ENCODE data around the gene ELMOD3.
"Not testable (repeated sequence)": the region's sequence is repeated elsewhere in the genome, so short reads cannot be mapped to it uniquely, and the experiment has no call there.

ELMOD3 gene

DNA sequence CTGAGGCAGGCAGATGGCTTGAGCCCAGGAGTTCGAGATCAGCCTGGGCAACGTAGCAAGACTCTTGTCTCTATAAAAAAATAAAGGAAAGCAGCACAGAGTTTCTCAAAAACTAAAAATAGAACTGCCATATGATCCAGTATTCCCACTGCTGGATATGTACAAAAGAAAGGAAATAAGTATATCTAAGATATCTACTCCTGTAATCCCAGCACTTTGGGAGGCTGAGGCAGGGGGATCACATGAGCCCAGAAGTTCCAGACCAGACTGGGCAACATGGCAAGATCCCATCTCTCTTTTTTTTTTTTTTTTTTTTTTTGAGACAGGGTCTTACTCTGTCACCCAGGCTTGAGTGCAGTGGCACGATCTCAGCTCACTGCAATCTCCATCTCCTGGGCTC lies 24.9 kb upstream of the ELMOD3 start:
- not testable (repeated sequence) for DNase-seq

DNA sequence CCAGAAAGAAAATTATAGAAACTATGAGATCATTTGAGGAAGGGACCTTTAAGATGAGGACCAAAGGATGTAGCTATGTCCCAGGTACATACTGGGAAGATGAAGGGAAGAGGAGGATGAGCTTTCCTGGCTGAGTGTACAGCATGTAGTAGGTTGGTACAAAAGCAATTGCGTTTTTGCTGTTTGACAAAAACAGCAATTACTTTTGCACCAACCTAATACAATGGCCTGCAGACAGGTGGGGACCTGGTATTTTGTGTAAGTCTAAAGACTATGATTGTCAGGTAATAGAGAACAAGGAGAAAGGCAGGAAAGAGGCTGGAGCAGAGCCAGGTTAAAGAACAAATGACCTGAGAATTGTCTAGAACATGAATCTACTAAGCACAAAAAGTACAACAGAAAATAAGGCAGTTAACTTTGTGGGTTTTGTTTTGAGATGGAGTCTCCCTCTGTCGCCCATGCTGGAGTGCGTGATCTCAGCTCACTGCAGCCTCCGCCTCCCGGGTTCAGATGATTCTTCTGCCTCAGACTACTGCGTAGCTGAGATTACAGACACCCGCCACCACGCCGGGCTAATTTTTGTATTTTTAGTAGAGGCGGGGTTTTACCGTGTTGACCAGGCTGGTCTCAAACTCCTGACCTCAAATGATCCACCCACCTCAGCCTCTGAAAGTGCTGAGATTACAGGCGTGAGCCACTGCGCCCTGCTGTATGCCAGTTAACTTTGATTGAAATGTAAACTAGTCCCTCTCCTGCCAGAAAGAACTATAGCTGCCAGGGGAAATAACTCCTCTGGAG lies 23.5 kb upstream of the ELMOD3 start:
- no peak for DNase-seq

DNA sequence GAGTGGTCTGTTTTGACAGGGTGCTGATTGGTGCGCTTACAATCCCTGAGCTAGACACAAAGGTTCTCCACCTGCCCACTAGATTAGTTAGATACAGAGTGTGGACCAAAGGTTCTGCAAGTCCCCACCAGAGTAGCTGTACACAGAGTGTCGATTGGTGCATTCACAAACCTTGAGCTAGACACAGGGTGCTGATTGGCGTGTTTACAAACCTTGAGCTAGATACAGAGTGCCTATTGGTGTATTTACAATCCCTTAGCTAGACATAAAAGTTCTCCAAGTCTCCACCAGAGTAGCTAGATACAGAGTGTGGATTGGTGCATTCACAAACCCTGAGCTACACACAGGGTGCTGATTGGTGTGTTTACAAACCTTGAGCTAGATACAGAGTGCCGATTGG lies 20.7 kb upstream of the ELMOD3 start:
- DNase-seq = not testable (repeated sequence)

DNA sequence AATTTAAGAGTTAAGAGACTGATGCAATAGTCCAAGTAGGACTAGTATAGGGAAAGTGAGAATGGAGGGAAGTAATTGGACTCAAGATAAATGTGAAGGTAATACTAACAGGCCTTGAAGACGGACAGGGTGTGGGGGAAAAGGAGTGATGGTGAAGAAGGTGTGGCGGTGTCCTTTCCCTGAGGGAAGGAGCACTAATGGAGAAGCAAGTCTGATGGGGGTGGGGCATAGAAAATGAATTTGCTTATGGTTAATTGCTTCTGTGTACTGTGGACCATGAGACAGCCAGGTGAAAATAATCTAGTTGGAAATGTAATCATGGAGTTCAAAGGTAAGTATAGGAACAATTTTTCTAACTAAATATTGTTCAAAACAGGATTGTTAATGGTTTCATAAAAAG lies 19.6 kb upstream of the ELMOD3 start:
- DNase-seq = no peak

DNA sequence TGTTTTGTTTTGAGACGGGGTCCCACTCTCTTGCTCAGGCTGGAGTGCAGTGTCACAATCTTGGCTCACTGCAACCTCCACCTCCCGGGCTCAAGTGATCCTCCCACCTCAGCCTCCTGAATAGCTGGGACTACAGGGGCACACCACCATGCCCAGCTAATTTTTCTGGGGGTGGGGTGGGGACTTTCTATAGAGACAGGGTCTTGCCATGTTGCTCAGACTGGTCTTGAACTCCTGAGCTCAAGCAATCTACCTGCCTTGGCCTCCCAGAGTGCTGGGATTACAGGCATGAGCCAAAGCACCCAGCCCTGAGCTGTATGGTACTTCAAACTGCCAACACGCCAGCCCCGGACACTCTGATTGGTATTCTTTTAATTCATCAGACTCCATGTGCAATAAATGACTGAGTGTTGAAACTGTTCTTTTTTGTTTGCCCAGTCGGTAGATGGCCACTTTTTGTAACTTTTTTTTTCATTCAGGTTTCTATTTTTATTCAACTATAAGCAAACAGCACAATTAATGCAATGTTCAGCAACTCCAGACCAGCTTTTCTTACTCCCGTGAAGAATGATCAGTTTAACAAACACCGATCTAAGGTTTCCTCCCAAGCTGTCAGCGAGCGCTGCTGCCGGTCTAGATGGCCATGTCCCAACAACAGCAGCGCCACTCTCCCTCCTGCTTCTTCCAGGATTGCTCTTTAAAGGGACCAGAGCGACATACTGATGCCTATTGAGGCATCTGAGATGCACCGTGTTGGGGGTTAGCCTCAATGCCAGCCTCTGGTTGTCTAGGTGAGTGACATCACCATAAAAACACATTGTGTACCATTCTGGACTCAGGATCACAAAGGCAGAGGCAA lies 14.3 kb upstream of the ELMOD3 start:
- DNase-seq = no peak

DNA sequence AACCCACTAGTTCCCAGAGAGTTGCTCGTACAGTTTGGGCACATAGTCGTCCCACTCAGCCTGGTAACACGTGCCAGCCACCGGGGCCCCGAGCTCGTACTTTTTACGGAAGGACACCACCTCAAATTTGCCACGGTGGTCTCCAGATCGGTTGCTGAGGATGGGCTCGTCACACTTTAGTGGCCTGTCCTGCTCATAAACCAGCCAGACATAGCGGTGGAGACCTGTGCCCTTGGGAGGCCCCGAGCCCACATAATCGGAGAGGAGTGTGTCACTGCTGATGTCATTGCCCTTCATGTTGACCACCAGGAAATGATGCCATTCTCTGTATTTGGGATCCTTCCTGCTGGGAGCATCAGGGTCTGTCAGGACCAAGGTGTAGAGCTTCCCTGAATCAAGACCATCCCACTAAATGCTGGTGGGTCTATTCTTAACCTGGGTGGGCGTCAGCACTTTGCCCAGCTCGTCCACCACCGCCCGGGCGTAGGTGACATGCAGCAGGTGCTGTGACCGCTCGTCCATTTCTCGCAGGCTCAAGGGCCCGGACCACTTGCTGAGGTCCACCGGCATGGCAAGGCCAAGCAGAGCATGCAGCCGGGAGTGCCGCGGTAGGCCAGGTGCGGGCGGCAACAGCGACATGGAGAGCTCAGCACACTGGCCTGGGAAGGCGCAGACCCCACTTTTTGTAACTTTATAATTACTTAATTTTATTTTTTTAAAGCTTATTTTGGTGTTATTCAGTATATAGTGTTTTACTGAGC lies 13.1 kb upstream of the ELMOD3 start:
- DNase-seq = no peak

DNA sequence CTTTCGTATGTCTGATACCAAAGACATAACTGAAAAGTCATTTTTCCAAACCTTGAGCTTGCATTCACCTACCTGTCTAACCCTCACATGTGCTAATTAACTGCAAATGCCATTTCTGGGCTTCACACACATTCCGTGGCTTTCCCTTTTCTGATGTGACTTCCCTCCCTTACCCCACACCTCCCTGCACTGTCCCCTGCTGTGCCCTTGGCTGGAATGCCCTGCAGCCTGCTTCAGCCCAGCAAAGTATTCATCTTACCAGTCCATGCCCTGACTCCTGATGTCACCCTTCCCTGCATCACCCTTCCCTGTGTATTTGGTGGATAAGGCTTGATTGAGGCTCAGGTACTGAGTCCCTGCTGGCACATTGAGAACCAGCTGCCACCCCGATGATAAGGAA lies 12.4 kb upstream of the ELMOD3 start:
- DNase-seq = no peak

DNA sequence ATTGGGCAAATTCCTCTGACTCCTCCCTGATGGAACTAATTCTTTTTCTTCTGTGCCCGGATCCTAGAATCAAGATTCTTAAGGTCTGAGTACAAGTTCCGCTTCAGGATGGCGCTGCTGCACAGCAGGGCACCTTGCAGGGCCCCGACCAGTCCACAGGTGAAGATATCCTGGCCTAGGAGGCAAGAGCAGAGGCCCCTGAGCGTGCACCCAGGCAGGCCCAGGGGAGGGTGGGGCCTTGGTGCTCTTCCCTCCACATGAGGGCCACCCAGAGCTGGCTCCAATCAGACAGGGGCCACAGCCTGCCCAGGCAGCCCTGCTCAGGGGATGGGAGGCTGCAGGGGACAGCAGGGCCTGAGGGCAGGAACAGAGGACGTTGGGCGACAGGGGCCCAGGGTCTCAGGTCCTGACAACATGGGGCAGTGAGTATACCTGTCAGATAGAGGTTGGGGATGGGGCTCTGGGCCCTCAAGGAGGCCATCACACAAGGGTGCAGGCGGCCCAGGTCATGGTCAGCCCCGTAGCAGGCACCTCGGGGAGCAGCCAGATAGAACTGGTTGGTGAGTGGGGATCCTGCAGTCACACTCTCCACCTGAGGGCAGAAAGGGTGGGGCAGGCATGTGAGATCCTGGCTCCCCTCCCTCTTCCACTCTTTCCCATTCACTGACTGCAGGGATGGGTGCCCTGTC lies 11.2 kb upstream of the ELMOD3 start:
- not testable (repeated sequence) for DNase-seq

DNA sequence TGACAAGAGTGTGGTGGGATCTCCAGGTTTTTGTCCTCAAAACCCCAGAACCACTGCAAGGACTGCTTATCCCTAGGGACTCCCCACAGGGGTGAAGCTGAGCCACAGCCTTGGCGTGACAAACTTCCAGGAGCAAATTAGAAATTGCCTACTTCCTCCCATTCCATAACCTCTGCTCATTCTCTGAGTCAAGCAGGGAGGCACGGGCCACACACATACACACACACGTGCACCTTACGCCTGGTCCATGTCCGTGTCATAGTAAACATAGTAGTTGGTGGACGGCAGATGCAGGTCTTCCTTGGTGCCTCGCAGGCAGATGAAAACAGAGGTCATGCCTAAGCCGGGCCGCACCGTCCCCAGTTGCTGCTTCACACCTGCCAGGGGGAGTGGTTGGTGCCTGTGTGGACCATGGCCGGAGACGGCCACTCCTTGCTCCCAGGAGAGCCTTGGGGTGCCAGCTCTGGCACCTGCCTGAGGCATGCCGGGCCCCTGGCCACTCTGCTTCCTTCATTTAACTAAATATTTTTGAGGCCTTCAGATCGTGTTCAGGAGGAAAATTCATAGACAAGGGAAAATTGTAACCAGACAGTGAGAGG lies 10.1 kb upstream of the ELMOD3 start:
- no peak for DNase-seq

DNA sequence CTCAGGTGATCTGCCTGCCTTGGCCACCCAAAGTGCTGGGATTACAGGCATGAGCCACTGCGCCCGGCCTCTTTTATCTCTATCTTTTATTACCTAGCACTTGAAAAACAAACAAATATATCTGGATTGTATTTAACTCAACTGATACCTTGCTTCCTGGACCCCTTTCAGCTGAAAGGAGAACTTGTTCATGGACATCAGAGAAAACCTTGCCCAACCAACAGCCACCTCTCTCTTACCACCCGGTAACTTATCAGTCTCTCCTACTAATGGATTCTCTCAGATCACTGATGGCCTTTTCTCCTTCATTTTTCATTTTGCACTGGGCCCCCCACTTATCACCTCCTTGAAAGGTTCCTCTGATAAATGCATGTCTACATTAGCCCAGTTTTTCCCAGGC lies 7.0 kb upstream of the ELMOD3 start:
- DNase-seq = no peak

DNA sequence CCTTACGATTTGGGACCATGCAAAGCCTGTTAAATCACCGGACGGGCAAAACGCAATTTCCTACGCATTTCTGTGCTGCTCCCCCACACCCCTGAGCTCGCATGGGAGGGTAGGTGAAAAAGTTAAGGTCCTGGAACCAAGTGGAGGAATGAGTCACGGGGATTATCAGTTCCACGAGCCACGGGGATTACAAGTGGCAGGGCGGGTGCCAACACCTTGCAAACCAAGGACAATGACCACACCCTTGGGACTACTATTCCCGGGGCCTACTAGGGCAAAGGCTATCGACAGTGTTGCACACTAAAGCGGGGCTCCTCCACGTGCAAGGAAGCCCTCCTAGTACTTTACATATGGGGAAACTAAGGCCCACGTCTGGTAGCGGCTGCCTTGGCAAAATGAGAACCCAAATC lies 688 bp upstream of the ELMOD3 start:
- no peak for DNase-seq

DNA sequence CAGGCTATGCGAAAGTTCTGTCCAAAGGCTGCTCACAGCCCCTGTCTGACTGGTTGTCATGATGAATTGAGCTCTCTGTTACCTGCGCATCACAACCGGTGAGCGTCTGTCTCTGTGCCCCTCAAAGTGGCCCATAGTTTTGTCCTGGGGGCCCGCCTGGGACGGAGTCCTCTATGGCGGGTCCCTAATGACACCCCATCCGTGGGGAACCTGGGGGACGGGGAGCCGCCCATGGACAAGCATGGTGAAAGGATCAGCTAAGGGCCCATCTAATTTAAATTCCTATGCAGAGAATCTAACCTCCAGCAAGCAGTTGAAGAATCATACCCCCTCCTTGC lies 473 bp downstream of the ELMOD3 start:
- DNase-seq = no peak

DNA sequence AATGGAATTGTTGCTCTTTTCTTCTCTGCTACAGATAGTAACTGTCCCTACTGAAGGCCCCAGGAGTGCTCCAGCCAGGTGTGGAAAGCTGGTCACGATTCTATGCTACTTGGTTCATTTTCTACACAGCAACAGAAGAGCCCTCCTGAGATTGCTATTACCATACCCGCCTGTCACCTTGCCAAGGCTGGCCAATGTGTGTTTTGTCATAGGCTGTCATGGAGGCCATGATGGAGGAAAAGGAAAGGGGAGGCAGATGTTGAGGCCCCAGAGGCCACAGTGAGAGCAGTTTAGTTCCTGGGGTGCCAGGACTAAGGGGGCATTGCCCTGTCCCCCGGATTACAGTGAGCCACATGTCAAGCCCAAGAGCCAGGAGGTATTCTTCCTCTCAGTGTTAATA lies 952 bp downstream of the ELMOD3 start:
- DNase-seq = no peak

DNA sequence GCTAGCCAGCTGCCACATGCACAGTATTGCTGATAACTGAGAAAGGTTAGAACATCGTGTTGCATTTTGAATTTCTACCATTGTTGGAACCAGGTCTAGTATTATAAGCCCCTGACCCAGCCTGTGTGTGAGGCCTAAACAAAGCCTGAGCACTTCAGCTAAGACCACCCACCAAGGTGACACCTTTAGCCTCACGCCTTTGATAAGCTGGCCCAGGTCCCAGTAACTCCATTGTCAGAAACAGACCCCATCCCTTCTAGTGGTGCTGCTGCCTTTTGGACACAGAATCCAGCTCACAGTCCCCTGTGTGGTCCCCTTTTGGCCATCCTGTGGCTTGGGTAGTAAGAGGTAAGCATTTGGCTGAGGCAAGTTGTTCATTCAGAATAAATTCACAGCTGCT lies 1.6 kb downstream of the ELMOD3 start:
- no peak for DNase-seq

DNA sequence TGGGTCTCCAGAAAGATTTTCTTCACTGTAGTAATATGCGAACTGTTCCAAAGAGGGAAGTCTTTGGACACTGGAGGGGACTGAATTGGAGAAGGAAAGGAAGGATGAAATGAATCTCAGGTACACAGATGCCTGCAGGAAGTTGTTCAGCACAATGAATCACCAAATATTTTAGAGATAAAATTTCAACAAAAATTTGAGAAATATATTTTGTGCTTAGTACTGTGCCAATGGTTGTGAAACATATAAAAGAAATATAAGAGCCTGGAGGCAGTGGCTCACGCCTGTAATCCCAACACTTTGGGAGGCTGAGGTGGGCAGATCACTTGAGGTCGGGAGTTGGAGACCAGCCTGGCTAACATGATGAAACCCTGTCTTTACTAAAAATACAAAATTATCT lies 3.2 kb downstream of the ELMOD3 start:
- no peak for DNase-seq

DNA sequence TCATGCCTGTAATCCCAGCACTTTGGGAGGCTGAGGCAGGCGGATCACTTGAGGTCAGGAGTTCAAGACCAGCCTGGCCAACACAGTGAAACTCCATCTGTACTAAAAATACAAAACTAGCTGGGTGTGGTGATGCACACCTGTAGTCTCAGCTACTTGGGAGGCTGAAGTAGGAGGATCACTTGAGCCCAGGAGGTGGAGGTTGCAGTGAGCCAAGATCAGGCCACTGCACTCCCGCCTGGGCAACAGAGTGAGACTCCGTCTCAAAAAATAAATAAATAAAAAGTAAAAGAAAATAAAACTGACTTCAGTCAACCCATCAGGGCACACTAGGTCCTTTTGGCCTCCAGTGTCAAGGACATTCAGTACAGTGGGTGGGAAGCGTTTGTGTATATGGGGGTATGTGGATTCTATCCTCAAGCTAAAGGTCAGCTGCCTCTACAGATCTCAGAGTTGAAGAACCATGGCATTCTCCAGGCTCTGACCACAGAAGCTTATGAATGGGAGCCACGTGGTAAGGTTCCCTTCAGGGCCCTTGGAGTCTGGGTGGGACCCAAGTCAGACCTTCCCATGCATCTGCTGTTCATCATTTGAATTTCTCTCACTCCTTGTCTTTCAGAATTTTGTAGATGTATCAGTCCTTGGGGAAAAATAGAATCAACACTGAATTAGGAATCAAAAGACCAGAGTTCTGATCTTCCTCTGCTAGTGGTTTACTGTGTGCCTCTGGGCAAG lies 8.3 kb downstream of the ELMOD3 start:
- not testable (repeated sequence) for DNase-seq

DNA sequence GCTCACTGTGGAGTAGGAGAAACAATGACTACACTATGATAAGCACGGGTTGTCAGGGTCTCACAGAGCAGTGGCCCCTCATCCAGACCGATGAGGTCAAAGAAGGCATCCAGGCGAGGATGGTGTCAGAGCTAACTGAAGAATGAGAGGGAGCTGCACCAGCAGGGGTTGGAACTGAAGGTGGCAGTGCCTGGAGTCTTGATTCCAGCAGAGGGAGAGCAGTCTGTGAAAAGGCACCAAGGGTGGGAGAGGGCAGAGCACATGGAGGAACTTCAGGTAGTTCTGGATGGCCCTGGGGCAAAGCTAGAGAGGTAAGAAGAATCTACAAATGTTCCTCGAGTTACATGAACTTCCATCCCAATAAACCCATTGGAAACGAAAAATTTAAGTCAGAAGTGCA lies 12.6 kb downstream of the ELMOD3 start:
- DNase-seq = no peak

DNA sequence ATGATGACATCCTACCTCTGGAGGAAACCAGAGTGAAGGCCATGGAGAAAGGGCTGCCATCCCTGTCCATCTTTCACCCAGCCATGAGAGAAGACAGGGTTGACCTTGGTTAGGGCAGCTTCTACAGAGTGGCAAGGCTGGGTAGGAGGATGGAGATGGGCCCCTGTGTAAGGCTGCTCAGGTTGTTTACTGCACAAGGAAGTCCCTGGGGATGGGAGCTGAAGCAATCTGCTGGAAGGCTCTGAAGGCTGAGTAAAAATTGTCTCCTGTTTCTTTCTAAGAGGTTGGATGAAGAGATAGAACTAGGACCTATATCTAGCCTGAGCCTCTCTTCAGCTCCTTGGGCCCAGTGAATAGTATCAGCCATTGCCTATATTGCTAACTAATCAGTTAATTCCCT lies 14.4 kb downstream of the ELMOD3 start:
- no peak for DNase-seq

DNA sequence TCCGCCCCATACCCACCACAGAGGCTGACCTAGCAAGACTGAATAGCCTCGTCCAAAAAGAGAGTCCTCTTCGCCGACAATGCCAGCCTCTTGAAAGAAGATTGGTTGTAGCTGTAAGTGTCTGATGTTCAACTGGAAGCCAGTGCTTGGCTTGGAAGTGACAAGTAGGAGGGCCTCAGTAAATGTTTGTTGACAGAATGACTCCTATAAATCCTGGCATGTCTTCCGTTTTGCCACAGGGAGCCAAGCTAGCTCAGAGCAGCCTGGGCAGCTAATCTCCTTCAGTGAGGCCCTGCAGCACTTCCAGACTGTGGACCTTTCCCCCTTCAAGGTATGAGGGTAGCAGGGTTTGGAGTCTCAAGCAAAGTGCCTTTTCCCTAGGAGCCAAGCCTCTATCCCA lies 14.9 kb downstream of the ELMOD3 start:
- peak; percentile 11 for DNase-seq

DNA sequence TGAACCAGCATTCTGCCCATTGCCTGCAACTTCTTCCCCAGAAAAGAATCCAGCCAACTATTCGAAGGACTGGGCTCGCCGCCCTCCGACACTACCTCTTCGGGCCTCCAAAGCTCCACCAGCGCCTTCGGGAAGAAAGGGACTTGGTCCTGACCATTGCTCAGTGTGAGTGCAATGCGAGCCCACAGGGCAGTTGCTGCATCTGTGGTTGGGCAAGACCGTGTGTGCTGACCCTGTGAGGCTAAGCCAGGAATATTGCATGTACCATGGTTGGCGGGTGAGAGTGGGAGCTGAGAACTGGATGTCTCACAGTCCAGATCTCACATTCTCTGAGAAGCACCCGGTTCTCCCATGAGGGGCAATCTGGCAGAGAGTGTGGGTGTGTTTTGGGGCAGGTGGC lies 16.5 kb downstream of the ELMOD3 start:
- no peak for DNase-seq

DNA sequence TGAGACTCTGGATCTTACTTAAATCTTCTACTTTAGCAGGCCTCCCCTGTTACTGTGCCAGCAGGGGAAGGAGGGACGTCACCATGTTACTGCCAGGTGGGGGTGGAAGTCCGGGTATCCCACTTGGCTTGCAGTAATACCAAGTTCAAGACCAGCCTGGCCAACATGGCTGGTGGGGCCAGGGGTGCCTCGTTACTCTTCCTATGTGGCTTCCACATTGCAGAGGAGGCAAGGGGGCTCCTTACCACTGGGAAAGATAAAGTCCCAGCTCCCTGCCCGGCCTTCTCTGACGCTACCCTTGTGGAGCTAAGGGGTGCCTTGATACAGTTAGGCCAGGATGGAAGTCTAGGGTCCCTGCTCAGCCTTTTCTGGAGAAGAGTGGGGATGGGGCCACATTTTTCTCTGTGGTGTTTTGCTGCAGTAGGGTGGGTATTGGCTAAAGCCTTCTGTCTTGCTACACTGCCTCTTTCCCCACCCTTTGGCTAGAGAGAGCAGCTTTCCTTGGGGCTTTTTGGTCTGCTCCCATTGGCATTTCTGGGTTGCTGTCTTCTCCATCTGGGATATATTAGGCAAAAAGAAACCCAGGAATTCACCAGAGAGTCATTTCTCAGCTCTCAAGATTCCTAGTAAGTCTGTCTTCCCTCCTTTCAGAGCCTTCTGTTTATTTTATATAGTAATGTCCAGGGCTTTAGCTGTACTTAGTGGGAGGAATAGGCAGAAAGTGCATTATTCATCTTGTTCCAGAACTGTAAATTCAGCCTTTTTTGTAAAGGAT lies 21.9 kb downstream of the ELMOD3 start:
- no peak for DNase-seq
